ENCODE results near the gene TTLL3. TPM values are rescaled to one million over a fixed set of nuclear protein-coding genes. Genes with fewer than 3 reads are reported as not detected.
"Not testable (repeated sequence)": the region's sequence is repeated elsewhere in the genome, so short reads cannot be mapped to it uniquely, and the experiment has no call there.

The TTLL3 gene
- total RNA-seq, 3 donors from 2014 or later = 9.2 to 13.5 (median 11.1) TPM

DNA sequence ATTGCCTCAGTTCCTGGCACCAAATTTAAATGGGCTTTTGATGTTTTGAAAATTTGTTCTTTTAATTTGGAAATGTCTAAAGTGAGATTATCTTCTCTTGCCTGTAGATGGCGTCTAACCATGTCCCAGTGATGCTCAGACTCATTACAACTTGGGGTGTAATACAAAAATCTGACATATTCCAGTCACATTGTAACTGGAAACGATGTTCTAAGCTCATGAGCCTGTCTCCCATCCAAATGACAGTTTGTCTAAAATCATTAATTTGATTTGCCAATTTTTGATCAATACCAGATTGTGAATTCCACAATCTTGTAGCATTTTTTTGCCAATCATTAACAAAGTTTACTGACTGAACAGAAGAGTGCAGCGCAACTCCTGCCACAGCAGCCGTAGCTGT is 38.8 kb downstream of the TTLL3 start:
- H3K9me3 Mint-ChIP-seq; H3K4me3 Mint-ChIP-seq; H3K27me3 Mint-ChIP-seq (ENCODE audit: low read depth); ATAC-seq; H3K36me3 Mint-ChIP-seq (ENCODE audit: insufficient read depth); DNase-seq: not testable (repeated sequence)
- peaks cover 20% of the 10 kb centered on the region for H3K4me1 Mint-ChIP-seq (ENCODE audit: low read depth)

DNA sequence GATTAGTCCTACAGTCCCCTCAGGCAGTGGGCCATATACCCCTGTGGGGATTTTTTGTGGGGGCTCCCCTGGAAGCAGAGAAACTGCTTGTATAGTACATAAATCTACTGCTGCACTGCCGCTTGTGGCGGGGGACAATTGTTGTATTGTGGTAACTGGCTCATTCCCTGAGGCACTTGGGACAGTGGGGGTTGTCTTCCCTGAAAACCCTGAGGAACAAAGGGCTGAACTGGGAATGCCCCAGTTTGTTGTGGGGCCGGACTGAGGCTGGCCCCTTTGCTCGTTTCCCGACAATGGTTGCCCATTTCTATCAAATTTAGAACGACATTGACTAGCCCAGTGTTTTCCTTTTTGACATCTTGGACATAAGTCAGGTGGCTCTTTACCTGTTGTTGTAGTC is 41.3 kb downstream of the TTLL3 start:
- not testable (repeated sequence) for H3K9me3 Mint-ChIP-seq; ATAC-seq; DNase-seq; H3K36me3 Mint-ChIP-seq (ENCODE audit: insufficient read depth); H3K27me3 Mint-ChIP-seq (ENCODE audit: low read depth); H3K4me3 Mint-ChIP-seq
- peaks cover 10% of the 10 kb centered on the region for H3K4me1 Mint-ChIP-seq (ENCODE audit: low read depth)

GRCh38 chr3:9851926-9852325 is 41.9 kb downstream of the TTLL3 start:
- not testable (repeated sequence) for H3K36me3 Mint-ChIP-seq (ENCODE audit: insufficient read depth); H3K27me3 Mint-ChIP-seq (ENCODE audit: low read depth); H3K4me3 Mint-ChIP-seq; DNase-seq; ATAC-seq; H3K9me3 Mint-ChIP-seq
- peaks cover 10% of the 10 kb centered on the region for H3K4me1 Mint-ChIP-seq (ENCODE audit: low read depth)

DNA sequence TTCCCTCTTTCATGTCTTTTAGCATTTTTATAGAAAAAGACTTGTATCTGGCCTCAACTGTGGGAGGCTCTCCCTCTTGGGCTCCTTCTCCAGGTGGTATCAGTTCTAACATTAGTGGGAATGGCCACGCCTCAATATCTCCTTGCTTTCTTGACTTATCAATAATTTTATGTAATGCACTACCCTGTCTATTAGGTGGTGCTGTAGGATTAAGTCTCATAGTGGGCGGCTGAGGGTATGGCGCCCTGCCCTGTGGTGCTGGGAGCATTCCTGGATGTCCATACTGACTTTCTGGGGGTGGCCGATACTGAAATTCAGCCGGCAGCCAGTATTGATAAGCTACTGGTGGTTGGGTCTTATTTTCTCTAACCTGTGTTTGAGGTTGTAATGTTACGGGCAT is 42.5 kb downstream of the TTLL3 start:
- no peak overlapping the region for H3K4me3 Mint-ChIP-seq
- no peak for DNase-seq
- H3K36me3 Mint-ChIP-seq (ENCODE audit: insufficient read depth) = no peaks in the 10 kb centered on the region
- H3K27me3 Mint-ChIP-seq (ENCODE audit: low read depth) = no peaks in the 10 kb centered on the region
- H3K9me3 Mint-ChIP-seq = no peaks in the 10 kb centered on the region
- peaks cover 10% of the 10 kb centered on the region for H3K4me1 Mint-ChIP-seq (ENCODE audit: low read depth)
- no peak for ATAC-seq

DNA sequence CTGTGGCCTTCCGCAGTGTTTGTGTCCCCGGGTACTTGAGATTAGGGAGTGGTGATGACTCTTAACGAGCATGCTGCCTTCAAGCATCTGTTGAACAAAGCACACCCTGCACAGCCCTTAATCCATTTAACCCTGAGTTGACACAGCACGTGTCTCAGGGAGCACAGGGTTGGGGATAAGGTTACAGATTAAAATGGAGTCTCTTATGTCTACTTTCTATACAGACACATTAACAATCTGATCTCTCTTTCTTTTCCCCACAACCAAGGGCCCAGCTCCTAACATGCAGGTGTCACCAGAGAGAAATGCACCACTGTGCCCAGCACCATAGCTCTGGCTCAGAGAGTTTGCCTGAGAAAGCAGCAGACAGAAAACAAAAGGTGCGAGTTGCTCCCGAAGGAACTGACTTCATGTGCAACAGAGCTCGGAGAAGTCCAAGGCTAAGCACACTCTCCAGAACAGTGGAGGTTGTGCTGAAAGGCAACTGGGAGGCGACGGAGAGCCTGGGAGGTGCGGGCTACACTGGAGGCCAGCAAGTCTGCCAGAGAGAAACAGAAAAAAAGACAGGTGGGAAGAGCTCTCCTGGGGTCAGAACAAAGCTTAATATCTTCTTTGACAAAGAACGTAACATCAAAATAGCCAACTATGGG is 44.4 kb downstream of the TTLL3 start:
- not testable (repeated sequence) for ATAC-seq, H3K4me3 Mint-ChIP-seq

DNA sequence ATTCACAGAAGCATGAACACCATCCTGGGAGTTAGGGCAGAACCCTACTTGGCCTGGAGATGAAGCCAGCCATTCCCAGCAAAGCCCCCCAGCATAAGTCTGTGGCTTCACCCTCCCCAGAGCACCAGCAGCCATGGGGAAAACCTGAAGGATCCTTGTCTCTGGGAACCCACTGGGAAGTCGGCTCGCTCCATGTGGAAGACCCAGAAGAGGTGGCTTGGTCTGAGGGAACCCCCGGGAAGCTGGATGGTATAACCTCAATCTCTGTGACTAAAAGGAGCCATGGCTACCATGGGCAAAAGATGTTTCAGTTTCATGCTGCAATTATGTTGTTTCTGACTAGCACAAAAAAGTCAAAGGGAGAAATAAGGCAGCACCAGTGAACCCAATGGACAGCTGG is 45.5 kb downstream of the TTLL3 start:
- ATAC-seq (no peak), DNase-seq (no peak)
- Mint-ChIP-seq H3K4me1 (ENCODE audit: low read depth) (peaks cover 7% of the 10 kb centered on the region), H3K9me3 (no peaks in the 10 kb centered on the region), H3K27me3 (ENCODE audit: low read depth) (no peaks in the 10 kb centered on the region), H3K4me3 (no peak overlapping the region), H3K36me3 (ENCODE audit: insufficient read depth) (no peaks in the 10 kb centered on the region)

More for the DNA sequence above, 44.4 kb downstream of the TTLL3 start:
- not testable (repeated sequence) for H3K36me3 Mint-ChIP-seq (ENCODE audit: insufficient read depth); DNase-seq; H3K27me3 Mint-ChIP-seq (ENCODE audit: low read depth); H3K4me1 Mint-ChIP-seq (ENCODE audit: low read depth); H3K9me3 Mint-ChIP-seq

GRCh38 chr3:9859530-9860025 is 49.5 kb downstream of the TTLL3 start:
- no peak for ATAC-seq
- Mint-ChIP-seq H3K4me1 (ENCODE audit: low read depth) (peaks cover 4% of the 10 kb centered on the region), H3K27me3 (ENCODE audit: low read depth) (peaks cover 10% of the 10 kb centered on the region), H3K9me3 (no peaks in the 10 kb centered on the region), H3K4me3 (no peak overlapping the region), H3K36me3 (ENCODE audit: insufficient read depth) (no peaks in the 10 kb centered on the region)
- DNase-seq = no peak

DNA sequence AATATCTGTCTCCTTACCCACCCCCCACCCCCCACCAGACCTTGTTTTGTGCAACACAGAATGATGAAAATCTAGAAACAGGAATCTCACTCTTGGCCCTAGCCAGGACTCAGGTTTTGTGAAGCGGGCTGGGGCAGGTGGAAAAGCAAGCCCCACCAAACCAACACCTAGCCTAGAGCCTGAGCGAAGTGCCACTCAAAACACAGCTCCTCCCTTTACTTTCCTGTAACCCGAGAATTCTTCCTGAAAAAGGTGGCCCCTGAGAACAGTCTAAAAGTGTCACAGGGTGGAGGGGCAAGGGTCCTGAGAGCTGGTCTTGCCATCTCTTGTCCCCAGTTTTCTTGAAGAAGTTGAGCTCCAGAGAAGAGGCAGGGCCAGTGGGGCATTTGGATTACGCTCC is 51.1 kb downstream of the TTLL3 start:
- no peaks in the 10 kb centered on the region for H3K36me3 Mint-ChIP-seq (ENCODE audit: insufficient read depth)
- H3K27me3 Mint-ChIP-seq (ENCODE audit: low read depth) = peaks cover 10% of the 10 kb centered on the region
- no peak for DNase-seq
- no peaks in the 10 kb centered on the region for H3K9me3 Mint-ChIP-seq
- H3K4me3 Mint-ChIP-seq = no peak overlapping the region
- no peak for ATAC-seq
- H3K4me1 Mint-ChIP-seq (ENCODE audit: low read depth) = peaks cover 2% of the 10 kb centered on the region

GRCh38 chr3:9861626-9862130 is 51.6 kb downstream of the TTLL3 start:
- peaks cover 10% of the 10 kb centered on the region for H3K27me3 Mint-ChIP-seq (ENCODE audit: low read depth)
- peaks cover 2% of the 10 kb centered on the region for H3K4me1 Mint-ChIP-seq (ENCODE audit: low read depth)
- ATAC-seq = no peak
- H3K9me3 Mint-ChIP-seq = no peaks in the 10 kb centered on the region
- H3K4me3 Mint-ChIP-seq = no peak overlapping the region
- H3K36me3 Mint-ChIP-seq (ENCODE audit: insufficient read depth) = no peaks in the 10 kb centered on the region
- DNase-seq = no peak

GRCh38 chr3:9862391-9863057 is 52.5 kb downstream of the TTLL3 start:
- peaks cover 2% of the 10 kb centered on the region for H3K4me1 Mint-ChIP-seq (ENCODE audit: low read depth)
- H3K9me3 Mint-ChIP-seq = no peaks in the 10 kb centered on the region
- H3K27me3 Mint-ChIP-seq (ENCODE audit: low read depth) = peaks cover 10% of the 10 kb centered on the region
- ATAC-seq (peak; percentile 85 to 91), DNase-seq (peak; percentile 27)
- no peaks in the 10 kb centered on the region for H3K36me3 Mint-ChIP-seq (ENCODE audit: insufficient read depth)
- H3K4me3 Mint-ChIP-seq = no peak overlapping the region

GRCh38 chr3:9863058-9863772 is 53.2 kb downstream of the TTLL3 start:
- DNase-seq (no peak), ATAC-seq (peak in 1 of 2 donors; percentile 16)
- Mint-ChIP-seq H3K4me3 (no peak overlapping the region), H3K4me1 (ENCODE audit: low read depth) (peaks cover 2% of the 10 kb centered on the region), H3K36me3 (ENCODE audit: insufficient read depth) (no peaks in the 10 kb centered on the region), H3K9me3 (no peaks in the 10 kb centered on the region), H3K27me3 (ENCODE audit: low read depth) (peaks cover 10% of the 10 kb centered on the region)

DNA sequence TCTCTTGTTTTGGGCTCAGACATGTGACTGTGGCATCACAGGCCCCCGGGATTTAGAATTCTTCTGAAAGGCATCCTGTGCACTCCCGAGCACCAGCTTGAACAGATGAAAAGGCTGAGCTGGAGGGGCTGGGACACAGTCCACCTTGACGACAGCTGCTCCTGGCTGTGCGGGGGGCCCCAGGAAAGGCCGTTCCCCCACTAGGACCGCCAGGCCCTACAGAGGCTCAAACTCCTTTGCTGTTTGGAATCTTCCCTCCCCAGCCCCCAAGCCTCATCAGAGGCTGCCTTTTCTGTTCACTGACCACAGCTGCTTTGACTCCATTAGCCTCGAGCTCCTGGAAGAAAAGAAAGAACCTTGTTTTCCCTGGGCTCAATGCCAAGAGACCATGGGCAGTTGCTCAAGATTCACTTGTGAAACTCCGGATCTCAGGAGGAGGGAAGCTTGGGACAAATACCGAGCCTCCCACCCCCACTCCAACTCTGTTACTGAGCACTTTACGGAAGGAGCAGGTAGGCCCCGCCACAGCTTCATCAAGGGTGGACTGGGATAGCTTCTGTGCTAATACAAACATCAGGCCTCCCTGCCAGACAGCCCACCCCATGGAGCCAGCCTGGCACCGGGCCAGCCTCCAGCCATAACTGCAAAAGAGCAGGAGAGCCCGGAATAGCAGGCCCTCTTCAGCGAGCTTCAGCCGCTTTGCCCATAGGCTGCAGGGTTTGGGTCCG is 54.3 kb downstream of the TTLL3 start:
- H3K36me3 Mint-ChIP-seq (ENCODE audit: insufficient read depth) = no peaks in the 10 kb centered on the region

DNA sequence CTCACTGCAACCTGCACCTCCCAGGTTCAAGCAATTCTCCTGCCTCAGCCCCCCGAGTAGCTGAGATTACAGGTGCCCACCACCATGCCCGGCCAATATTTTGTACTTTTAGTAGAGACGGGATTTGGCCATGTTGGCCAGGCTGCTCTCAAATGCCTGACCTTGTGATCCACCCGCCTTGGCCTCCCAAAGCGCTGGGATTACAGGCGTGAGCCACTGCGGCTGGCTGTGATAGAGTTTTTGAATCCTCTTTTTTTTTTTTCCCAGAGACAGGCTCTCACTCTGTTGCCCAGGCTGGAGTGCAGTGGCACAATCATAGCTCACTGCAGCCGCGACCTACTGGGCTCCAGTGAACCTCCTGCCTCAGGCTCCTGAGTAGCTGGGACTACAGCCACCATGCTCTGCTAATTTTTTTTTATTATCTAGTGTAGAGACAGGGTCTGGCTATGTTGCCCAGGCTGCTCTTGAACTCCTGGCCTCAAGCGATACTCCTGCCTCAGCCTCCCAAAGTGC is 55.1 kb downstream of the TTLL3 start:
- not testable (repeated sequence) for H3K27me3 Mint-ChIP-seq (ENCODE audit: low read depth); H3K4me1 Mint-ChIP-seq (ENCODE audit: low read depth); ATAC-seq; H3K9me3 Mint-ChIP-seq; H3K36me3 Mint-ChIP-seq (ENCODE audit: insufficient read depth); DNase-seq; H3K4me3 Mint-ChIP-seq

More for the DNA sequence above, 54.3 kb downstream of the TTLL3 start:
- no peak for DNase-seq
- Mint-ChIP-seq H3K4me3 (no peak overlapping the region), H3K27me3 (ENCODE audit: low read depth) (peaks cover 10% of the 10 kb centered on the region), H3K9me3 (no peaks in the 10 kb centered on the region), H3K4me1 (ENCODE audit: low read depth) (peaks cover 2% of the 10 kb centered on the region)
- ATAC-seq = no peak

DNA sequence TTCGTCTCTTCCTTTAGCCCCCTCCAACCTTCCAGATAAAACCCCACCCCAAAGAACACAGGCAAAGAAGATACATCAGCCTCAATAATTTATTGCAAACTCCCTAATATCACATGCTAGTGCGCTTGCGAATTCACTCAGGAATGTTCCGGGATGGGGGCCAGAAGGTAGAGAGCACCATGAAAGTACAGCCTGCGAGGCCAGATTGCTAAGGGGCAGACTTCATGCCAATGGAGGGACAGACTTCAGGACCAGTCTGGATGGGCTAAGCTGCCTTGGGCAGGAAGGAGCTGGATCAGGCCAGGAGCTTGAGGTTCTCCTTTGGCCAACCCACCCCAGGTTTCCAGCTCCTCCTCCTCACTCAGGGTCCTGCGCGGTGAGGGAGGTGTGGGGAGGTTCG is 56.6 kb downstream of the TTLL3 start:
- peaks cover 2% of the 10 kb centered on the region for H3K4me1 Mint-ChIP-seq (ENCODE audit: low read depth)
- H3K4me3 Mint-ChIP-seq = no peak overlapping the region
- no peak for DNase-seq

More for the DNA sequence above, 56.6 kb downstream of the TTLL3 start:
- no peaks in the 10 kb centered on the region for H3K36me3 Mint-ChIP-seq (ENCODE audit: insufficient read depth)
- no peaks in the 10 kb centered on the region for H3K9me3 Mint-ChIP-seq
- no peak for ATAC-seq
- peaks cover 10% of the 10 kb centered on the region for H3K27me3 Mint-ChIP-seq (ENCODE audit: low read depth)

Data from activated T-cell treated with anti-CD3 and anti-CD28 coated beads, Interleukin-2, amount 50 U/mL, for 4 hours (primary cell).